Measurements from ENCODE around the gene LYPD6. TPM values are rescaled to one million over a fixed set of nuclear protein-coding genes. Genes with fewer than 3 reads are reported as not detected.

The LYPD6 gene, protein sequence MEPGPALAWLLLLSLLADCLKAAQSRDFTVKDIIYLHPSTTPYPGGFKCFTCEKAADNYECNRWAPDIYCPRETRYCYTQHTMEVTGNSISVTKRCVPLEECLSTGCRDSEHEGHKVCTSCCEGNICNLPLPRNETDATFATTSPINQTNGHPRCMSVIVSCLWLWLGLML
- not detected in 2 replicates for total RNA-seq
- 0.02 TPM for total RNA-seq (2013)
- polyA plus RNA-seq, result not detected in 2 replicates
- polyA minus RNA-seq, result 0.07 TPM in 1 of 2 replicates, not detected in the other

DNA sequence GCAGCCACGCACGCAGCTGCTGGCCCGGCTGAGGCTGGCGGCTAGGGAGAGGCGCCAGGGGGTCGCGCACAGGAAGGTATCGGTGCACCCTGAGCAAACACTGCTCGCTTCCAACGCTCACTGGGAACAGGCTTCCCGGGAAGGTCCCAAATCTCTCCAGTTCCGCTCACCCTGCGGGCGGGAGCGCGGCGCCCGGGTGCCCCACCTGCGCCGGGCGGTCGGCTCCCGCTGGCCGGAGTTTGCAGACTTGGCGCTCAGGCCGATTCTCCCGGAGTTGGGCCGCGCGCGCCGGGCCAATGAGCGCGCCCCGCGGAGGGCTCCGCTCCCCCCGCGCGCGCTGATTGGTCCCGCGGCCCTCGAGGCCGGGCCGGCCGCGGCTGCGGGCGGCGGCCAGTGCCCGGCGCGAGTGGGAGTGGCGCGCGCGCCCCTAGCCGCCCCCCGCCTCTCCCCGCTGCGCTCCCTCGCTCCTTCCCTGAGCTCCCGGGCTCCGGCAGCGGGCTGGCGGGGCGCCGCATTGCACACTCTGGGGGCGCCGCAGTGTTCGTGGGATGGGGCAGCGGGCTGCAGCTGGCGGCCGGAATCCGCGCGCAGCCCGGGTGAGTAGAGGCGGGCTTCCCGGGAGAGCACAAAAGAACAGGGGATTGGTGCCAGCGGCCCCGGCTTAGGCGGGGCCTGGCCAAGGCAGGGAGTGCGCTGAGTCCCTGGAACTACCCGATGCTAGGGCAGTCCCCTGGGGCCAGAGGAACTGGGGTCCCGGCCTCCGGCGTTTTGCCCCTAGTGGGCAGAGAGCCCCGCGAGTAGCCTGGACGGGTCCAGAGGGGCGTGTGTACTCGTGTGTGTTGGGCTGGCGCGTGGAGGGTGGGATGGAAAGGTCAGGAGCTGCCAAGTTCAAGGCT lies at the start of gene LYPD6:
LYPD6 (plus strand) TSS at position 461 of the 896 bp plus-strand sequence. CDS start 107,122 bp downstream, outside the sequence.
- Histone ChIP-seq H3K79me2 (ENCODE audit: control insufficient read depth, insufficient read depth, low read length) (no peaks in the 10 kb centered on the region), H4K20me1 (ENCODE audit: control insufficient read depth, insufficient read depth, low read length, poor library complexity, severe bottlenecking) (no peaks in the 10 kb centered on the region), H3K9ac (ENCODE audit: low read length) (peak within 1 kb of the TSS; percentile 47), H2AFZ (ENCODE audit: insufficient read depth, low read depth, low read length, poor library complexity, severe bottlenecking) (peak within 1 kb of the TSS; percentile 44), H3K27ac (ENCODE audit: low read length in 2 of 2) (no peak within 1 kb of the TSS), H3K4me1 (ENCODE audit: control insufficient read depth in 2 of 2, insufficient read depth in 2 of 2, low read length in 2 of 2) (peaks cover 4 to 13% of the 10 kb centered on the region in 2 donors), H3K4me3 (ENCODE audit: control extremely low read depth in 1 of 5, extremely low read depth in 1 of 5, insufficient read depth in 1 of 5, low read depth in 2 of 5, low read length in 4 of 5) (peak within 1 kb of the TSS in 3 of 5 experiments; percentile 13 to 45 (median 42)), H3K36me3 (replicated peaks in 1 of 2; ENCODE audit: control extremely low read depth in 1 of 2, control insufficient read depth in 1 of 2, extremely low read depth in 1 of 2, insufficient read depth in 2 of 2, low read length in 1 of 2) (no peaks in the 10 kb centered on the region), H3K27me3 (replicated peaks in 1 of 4; ENCODE audit: control extremely low read depth in 1 of 4, control insufficient read depth in 3 of 4, insufficient read depth in 4 of 4, low read length in 3 of 4) (peaks cover 0 to 43% (median 25%) of the 10 kb centered on the region in 4 experiments), H3K4me2 (replicated peaks; ENCODE audit: low read depth, low read length, poor library complexity, severe bottlenecking) (peak within 1 kb of the TSS; percentile 63), H3K9me3 (ENCODE audit: control extremely low read depth in 1 of 3, control insufficient read depth in 2 of 3, insufficient read depth in 1 of 3, low read length in 2 of 3) (peaks cover 0 to 15% (median 0%) of the 10 kb centered on the region in 3 donors)
- Mint-ChIP-seq H3K27ac (no peak within 1 kb of the TSS), H3K4me1 (peaks cover 16% of the 10 kb centered on the region), H3K4me3 (peak within 1 kb of the TSS; percentile 76), H3K9me3 (ENCODE audit: insufficient read depth) (no peaks in the 10 kb centered on the region), H3K27me3 (peaks cover 49% of the 10 kb centered on the region)
- CTCF ChIA-PET, result no interaction called here
- WGBS (ENCODE audit: insufficient coverage), result under 1% methylated on average over 96 of the region's 96 CpGs
- ATAC-seq (ENCODE audit: low read depth) (peak; percentile 49), DNase-seq (peak; percentile 13)
- TF ChIP-seq EZH2 (IDR thresholded peaks at IDR 0.05; ENCODE audit: borderline replicate concordance, insufficient read depth, low read depth, low read length, poor library complexity, severe bottlenecking), result no peak
- TF ChIP-seq, protein P1, sequence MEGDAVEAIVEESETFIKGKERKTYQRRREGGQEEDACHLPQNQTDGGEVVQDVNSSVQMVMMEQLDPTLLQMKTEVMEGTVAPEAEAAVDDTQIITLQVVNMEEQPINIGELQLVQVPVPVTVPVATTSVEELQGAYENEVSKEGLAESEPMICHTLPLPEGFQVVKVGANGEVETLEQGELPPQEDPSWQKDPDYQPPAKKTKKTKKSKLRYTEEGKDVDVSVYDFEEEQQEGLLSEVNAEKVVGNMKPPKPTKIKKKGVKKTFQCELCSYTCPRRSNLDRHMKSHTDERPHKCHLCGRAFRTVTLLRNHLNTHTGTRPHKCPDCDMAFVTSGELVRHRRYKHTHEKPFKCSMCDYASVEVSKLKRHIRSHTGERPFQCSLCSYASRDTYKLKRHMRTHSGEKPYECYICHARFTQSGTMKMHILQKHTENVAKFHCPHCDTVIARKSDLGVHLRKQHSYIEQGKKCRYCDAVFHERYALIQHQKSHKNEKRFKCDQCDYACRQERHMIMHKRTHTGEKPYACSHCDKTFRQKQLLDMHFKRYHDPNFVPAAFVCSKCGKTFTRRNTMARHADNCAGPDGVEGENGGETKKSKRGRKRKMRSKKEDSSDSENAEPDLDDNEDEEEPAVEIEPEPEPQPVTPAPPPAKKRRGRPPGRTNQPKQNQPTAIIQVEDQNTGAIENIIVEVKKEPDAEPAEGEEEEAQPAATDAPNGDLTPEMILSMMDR (IDR thresholded peaks at IDR 0.05), result no peak
- intact Hi-C loops (cut with micrococcal nuclease), result no loop called here
- POLR2A ChIA-PET, result no interaction called here
